NCI-H524 (cell line): ENCODE data around the gene FALEC.

Experiments used
- DNase-seq, 2 experiments: peaks; one replicate each; lab custom pipeline; 2025; lab: John Stamatoyannopoulos, UW

The FALEC gene

GRCh38 chr1:150515328-150516049 is at the start of gene FALEC:
TSS of gene FALEC (plus strand) at chr1:150515752.
- DNase-seq: peak; percentile 90 to 94

GRCh38 chr1:150466964-150467363 is 48.6 kb upstream of the FALEC start:
- DNase-seq: no peak

GRCh38 chr1:150469291-150469690 is 46.3 kb upstream of the FALEC start:
- DNase-seq: no peak

GRCh38 chr1:150472601-150473200 is 42.9 kb upstream of the FALEC start:
- no peak for DNase-seq

- DNase-seq: no peak
Observed at GRCh38 chr1:150473659-150474058, 41.9 kb upstream of the FALEC start.

GRCh38 chr1:150474869-150475268 is 40.7 kb upstream of the FALEC start:
- no peak for DNase-seq

- DNase-seq: no peak
Observed at GRCh38 chr1:150476754-150477153, 38.8 kb upstream of the FALEC start.

- DNase-seq: no peak
Observed at GRCh38 chr1:150477320-150477719, 38.2 kb upstream of the FALEC start.

GRCh38 chr1:150477733-150478132 is 37.8 kb upstream of the FALEC start:
- DNase-seq: no peak

GRCh38 chr1:150479370-150479769 is 36.2 kb upstream of the FALEC start:
- DNase-seq: no peak

GRCh38 chr1:150479927-150480352 is 35.6 kb upstream of the FALEC start:
- no peak for DNase-seq

GRCh38 chr1:150484431-150484830 is 31.1 kb upstream of the FALEC start:
- DNase-seq: no peak

- no peak for DNase-seq
Observed at GRCh38 chr1:150484861-150485260, 30.7 kb upstream of the FALEC start.

GRCh38 chr1:150486966-150487762 is 28.4 kb upstream of the FALEC start, which contains the start of gene TARS2:
TSS of gene TARS2 (plus strand) at chr1:150487419. CDS start at chr1:150487451, 32 bp downstream.
- peak; percentile 96 to 99 for DNase-seq

- DNase-seq: no peak
Observed at GRCh38 chr1:150487763-150488115, 27.8 kb upstream of the FALEC start.

- DNase-seq: no peak
Observed at GRCh38 chr1:150493175-150493574, 22.4 kb upstream of the FALEC start.

- no peak for DNase-seq
Observed at GRCh38 chr1:150498342-150498741, 17.2 kb upstream of the FALEC start.

- no peak for DNase-seq
Observed at GRCh38 chr1:150505431-150505830, 10.1 kb upstream of the FALEC start.

GRCh38 chr1:150507912-150508864 is 7.4 kb upstream of the FALEC start, which contains the start of gene ECM1:
TSS of gene ECM1 (plus strand) at chr1:150508109. CDS start at chr1:150508210, 101 bp downstream.
- no peak for DNase-seq

- no peak for DNase-seq
Observed at GRCh38 chr1:150508982-150509381, 6.6 kb upstream of the FALEC start.

GRCh38 chr1:150511551-150511950 is 4.0 kb upstream of the FALEC start:
- no peak for DNase-seq
